ENCODE measurements around the gene ANXA4. TPM values are rescaled to one million over a fixed set of nuclear protein-coding genes. Genes with fewer than 3 reads are reported as not detected.

The ANXA4 gene
- total RNA-seq, 1 donor from 2014 or later = 63.6 TPM

- H3K36me3 ChIP-seq = peaks cover 0 to 17% of the 10 kb centered on the region in 2 donors
- peak overlapping the region; percentile 73 for H3K27ac ChIP-seq
- intact Hi-C loops (cut with DNase I) = no loop called here
- H3K9me3 ChIP-seq = no peaks in the 10 kb centered on the region
- no peaks in the 10 kb centered on the region for H3K27me3 ChIP-seq
- no peak for TF ChIP-seq POLR2AphosphoS5 (IDR thresholded peaks at IDR 0.05; ENCODE audit: insufficient read depth in 1 of 2, low read depth in 1 of 2)
- TF ChIP-seq, protein P1, sequence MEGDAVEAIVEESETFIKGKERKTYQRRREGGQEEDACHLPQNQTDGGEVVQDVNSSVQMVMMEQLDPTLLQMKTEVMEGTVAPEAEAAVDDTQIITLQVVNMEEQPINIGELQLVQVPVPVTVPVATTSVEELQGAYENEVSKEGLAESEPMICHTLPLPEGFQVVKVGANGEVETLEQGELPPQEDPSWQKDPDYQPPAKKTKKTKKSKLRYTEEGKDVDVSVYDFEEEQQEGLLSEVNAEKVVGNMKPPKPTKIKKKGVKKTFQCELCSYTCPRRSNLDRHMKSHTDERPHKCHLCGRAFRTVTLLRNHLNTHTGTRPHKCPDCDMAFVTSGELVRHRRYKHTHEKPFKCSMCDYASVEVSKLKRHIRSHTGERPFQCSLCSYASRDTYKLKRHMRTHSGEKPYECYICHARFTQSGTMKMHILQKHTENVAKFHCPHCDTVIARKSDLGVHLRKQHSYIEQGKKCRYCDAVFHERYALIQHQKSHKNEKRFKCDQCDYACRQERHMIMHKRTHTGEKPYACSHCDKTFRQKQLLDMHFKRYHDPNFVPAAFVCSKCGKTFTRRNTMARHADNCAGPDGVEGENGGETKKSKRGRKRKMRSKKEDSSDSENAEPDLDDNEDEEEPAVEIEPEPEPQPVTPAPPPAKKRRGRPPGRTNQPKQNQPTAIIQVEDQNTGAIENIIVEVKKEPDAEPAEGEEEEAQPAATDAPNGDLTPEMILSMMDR (IDR thresholded peaks at IDR 0.05) = no peak
- no peak for TF ChIP-seq POLR2A (IDR thresholded peaks at IDR 0.05)
- H3K4me1 ChIP-seq = peaks cover 32% of the 10 kb centered on the region
- no peak for DNase-seq (ENCODE audit: extremely low spot score in 2 of 2)
- no peak overlapping the region for H3K4me3 ChIP-seq
These were observed 47.3 kb downstream of the ANXA4 start for GRCh38 chr2:69789175-69789721.

DNA sequence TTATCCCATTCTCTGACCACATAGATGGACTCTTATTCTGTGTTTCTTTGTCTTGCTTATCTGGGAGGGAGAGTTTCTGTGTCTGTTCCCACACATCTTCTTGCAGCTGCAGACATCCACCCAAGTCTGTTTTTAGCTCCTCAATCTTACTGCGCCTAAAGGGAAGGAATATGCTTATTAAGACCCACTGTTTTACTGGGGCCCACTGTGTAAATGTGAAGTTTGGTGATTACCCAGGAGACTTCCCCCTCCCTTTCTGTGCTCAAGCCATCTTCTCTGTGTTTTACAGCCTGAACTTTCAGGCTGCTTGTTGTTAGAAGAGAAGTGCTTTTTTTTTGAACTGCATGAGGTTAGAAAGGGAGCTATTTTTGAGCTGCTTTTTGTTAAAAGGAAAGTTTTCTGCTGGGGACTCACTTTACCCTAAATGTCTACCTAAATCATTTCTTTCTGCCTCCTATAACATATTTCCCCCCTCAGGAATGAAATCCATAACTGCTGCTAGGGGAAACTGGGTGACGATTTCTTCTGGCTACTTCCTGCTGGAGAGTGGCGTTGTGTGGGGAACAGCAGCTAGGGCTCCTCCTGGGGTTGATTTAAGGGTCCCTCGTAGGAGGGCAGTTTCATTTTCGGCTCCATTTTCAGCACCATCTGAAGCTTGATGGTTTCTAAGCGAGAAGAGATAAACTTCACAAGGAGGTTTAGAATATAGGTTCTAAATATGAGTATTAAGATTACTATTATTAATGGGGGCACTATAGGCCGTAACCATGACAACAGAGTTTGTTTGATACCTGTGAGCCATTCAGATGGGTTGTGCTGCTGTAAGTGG is 48.1 kb downstream of the ANXA4 start:
- Histone ChIP-seq H3K27me3 (no peaks in the 10 kb centered on the region), H3K4me3 (no peak overlapping the region), H3K9me3 (no peaks in the 10 kb centered on the region), H3K4me1 (peaks cover 32% of the 10 kb centered on the region), H3K36me3 (peaks cover 0 to 17% of the 10 kb centered on the region in 2 donors), H3K27ac (peak overlapping the region; percentile 73)
- no peak for DNase-seq (ENCODE audit: extremely low spot score in 2 of 2)
- intact Hi-C loops (cut with DNase I) = loop anchor here (10.0 kb wide), 1 partner anchor 45 kb away; the partner anchor contains the start of gene ANXA4
- TF ChIP-seq POLR2A (IDR thresholded peaks at IDR 0.05) = no peak
- TF ChIP-seq, protein P1 (IDR thresholded peaks at IDR 0.05) = no peak
- TF ChIP-seq POLR2AphosphoS5 (IDR thresholded peaks at IDR 0.05; ENCODE audit: insufficient read depth in 1 of 2, low read depth in 1 of 2) = no peak

GRCh38 chr2:69790601-69790959 is 48.6 kb downstream of the ANXA4 start:
- DNase-seq (ENCODE audit: extremely low spot score in 2 of 2) = no peak
- peak overlapping the region; percentile 73 for H3K27ac ChIP-seq
- peaks cover 0 to 17% of the 10 kb centered on the region in 2 donors for H3K36me3 ChIP-seq
- H3K4me1 ChIP-seq = peaks cover 32% of the 10 kb centered on the region
- H3K27me3 ChIP-seq = no peaks in the 10 kb centered on the region
- no peak overlapping the region for H3K4me3 ChIP-seq
- TF ChIP-seq POLR2A (IDR thresholded peaks at IDR 0.05) (no peak), POLR2AphosphoS5 (IDR thresholded peaks at IDR 0.05; ENCODE audit: insufficient read depth in 1 of 2, low read depth in 1 of 2) (no peak)
- TF ChIP-seq, protein P1 (IDR thresholded peaks at IDR 0.05) = no peak
- no peaks in the 10 kb centered on the region for H3K9me3 ChIP-seq
- intact Hi-C loops (cut with DNase I) = loop anchor here (10.0 kb wide), 1 partner anchor 46 kb away; the partner anchor contains the start of gene ANXA4

- TF ChIP-seq POLR2A (IDR thresholded peaks at IDR 0.05) (no peak), POLR2AphosphoS5 (IDR thresholded peaks at IDR 0.05; ENCODE audit: insufficient read depth in 1 of 2, low read depth in 1 of 2) (no peak)
- TF ChIP-seq, protein P1 (IDR thresholded peaks at IDR 0.05) = no peak
- intact Hi-C loops (cut with DNase I) = loop anchor here (10.0 kb wide), 1 partner anchor 46 kb away; the partner anchor contains the start of gene ANXA4
- H3K27me3 ChIP-seq = no peaks in the 10 kb centered on the region
- H3K4me1 ChIP-seq = peaks cover 32% of the 10 kb centered on the region
- no peaks in the 10 kb centered on the region for H3K9me3 ChIP-seq
- peak overlapping the region; percentile 73 for H3K27ac ChIP-seq
- DNase-seq (ENCODE audit: extremely low spot score in 2 of 2) = no peak
- peaks cover 0 to 17% of the 10 kb centered on the region in 2 donors for H3K36me3 ChIP-seq
- no peak overlapping the region for H3K4me3 ChIP-seq
These were observed 49.1 kb downstream of the ANXA4 start for GRCh38 chr2:69791045-69791444.

All from vagina (tissue), 2 donors.